Activated CD4-positive, alpha-beta T cell treated with anti-CD3 and anti-CD28 coated beads for 4 hours (primary cell): Measurements from ENCODE around the gene CCDC12.

Experiments used
- DNase-seq, 2 donors: peaks; one replicate each; pipeline ENCODE4 v3.0.0-alpha.2; 2020

CCDC12 gene

DNA sequence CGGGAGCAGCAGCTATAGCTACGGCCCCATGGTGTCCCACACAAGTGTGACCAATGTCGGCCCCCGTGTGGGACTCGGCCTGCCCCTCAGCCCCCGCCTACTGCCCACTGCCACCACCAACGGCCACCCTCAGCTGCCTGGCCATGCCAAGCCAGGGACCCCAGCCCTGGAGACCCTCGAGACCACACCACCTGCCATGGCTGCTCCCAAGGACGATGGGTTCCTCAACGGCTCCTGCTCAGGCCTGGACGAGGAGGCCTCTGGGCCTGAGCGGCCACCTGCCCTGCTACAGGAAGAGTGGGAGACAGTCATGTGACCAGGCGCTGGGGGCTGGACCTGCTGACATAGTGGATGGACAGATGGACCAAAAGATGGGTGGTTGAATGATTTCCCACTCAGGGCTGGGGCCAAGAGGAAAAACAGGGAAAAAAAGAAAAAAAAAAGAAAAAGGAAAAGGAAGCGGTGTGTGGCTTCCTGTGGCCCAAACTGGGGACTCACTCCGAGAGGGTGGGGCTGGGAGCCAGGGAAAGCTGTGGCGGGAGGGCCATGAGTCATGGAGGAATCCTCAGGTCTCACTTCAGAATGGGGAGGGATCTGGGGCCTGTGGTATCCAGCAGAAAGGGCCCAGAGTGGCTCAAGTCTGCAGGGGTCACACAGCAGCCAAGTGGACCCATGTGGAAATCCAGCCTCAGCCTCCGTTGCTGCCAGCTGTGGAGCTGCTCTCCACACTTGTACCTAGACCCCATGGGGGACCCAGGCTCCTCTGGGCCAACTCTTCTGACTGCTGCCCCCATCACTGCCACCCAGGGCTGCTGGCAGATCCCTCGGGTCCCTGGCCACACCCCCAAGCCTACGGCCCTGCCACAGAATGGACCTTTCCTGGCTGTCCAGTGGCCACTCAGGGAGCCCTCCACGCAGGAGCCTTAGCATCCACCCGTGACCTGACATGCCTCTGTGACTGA lies 72.9 kb downstream of the CCDC12 start:
- DNase-seq = no peak

DNA sequence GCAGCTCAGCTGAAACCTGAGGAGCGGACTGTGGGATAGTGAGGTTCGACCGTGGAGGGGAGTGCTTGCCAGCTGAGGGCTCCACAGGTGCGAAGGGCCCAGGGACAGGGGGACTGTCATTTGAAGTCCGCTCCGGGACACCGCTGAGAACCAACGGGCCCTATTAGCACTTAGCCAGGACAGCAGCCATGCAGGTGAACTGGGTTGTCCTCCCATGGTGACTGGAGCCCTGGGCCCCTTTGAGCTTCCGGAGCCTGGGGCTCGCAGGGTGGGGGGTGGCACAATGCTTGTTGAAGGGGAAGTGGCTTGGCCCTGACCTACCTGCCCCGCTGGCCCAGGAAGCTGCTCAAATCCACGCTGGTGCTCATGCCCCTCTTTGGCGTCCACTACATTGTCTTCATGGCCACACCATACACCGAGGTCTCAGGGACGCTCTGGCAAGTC lies 74.3 kb downstream of the CCDC12 start:
- DNase-seq = no peak

DNA sequence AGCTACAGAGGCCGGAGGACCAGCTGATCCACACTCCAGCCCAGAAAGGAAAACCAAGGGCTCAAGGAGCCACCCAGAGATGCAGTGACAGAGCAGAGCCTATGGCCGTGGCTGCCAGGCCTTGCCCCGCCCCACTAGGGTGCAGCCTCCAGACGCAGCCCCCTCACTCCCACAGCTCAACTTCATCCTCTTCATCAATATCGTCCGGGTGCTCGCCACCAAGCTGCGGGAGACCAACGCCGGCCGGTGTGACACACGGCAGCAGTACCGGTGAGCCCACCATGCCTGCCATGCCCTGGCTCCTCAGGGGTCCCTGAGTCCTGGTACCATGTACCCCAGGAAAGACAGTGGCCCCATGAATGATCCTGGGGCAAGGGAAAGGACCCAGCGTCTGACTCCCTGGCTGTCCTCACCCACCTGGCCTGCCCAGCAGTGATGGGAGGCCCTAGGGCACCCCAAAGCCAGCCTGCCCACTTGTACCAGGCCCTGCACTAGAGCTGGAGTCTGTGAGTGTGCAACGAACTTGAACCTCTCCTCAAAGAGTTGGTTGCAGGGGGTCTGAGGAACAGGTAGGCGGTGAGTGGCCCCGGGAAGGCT lies 74.9 kb downstream of the CCDC12 start:
- no peak for DNase-seq

DNA sequence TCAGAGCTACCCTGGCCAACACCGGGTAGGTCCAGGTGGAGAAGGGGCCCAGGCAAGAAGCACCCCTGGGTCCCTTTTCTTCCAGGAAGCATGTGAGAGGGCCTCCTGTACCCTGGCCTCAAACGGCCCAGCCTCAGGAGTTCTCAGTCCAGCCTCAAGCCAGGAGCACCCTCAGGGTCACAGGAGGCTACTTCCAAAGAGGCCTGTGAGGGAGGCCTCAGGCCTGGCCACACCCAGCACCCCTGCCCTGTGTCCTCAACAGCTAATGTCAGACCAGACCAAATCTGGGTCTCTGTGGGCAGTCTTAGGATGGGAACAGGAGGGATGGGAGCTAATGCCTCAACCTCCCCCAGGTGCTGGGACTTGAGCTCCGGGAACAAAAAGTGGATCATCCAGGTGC lies 75.5 kb downstream of the CCDC12 start:
- DNase-seq = no peak

DNA sequence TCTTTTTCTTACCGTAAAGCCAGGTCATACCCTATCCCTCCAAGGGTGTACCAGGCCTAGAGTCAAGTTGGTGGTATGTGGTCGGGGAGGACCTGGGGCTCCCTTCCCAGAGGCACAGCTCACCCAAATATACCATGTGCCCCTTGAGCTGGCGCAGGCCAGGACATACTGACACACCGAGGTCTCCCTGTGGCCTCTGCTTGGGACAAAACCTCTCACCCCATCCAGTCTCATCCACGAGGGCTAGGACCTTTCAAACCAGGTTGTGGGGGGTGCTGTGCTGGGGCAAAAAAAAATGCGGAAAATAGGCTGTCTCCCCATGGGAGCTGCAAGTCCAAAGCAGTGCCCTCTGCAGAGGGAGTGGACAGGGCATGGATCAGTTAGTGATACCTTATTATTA lies 76.2 kb downstream of the CCDC12 start:
- DNase-seq = no peak

DNA sequence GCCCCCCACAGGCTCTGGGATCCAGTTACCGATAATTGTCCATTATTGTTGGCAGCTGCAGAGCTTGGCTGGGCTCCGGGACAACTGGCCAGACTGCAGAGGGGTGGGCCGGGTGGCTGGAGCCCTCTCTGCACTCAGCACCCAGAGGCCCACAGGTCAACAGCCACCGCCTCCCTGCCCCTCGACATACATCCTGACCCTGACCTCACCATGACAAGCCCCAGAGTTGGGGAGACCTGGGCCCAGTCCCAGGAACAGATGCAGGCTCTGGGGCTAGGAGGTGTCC lies 76.6 kb downstream of the CCDC12 start:
- DNase-seq = no peak

DNA sequence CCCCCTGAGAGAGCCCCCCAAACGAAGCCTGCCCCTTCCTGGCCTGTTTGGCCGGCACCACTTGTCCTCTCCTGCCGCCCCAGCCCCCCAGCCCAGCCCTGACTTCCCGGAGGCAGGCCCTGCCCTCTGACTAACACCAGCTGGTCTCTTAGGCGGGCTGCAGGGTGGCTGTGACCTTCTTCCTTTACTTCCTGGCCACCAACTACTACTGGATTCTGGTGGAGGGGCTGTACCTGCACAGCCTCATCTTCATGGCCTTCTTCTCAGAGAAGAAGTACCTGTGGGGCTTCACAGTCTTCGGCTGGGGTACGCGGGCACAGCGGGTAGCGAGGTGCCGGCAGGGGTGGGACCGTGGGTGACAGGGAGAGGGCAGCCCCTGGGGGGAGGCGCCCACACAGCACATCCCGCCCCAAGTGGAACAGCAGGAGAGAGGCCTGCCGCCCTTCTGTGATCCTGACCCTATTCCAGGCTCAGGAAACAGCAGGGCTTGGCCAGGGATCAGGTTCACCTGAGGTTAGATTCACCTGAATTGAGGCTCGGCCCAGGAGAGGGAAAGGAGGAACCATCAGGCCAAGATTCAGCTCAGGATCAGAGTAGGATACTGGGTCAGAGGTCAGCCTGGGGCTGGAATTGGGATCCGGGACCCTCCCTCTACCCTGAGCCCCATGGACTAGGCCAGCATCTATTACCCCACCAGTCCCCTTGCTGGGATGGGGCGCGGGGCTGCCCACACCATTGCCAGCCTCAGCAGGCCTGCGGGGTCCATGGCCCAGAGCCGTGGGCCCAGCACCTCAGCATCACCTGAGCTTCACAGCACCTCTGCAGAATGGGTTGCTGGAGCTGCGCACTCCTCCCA lies 77.2 kb downstream of the CCDC12 start:
- DNase-seq = no peak

DNA sequence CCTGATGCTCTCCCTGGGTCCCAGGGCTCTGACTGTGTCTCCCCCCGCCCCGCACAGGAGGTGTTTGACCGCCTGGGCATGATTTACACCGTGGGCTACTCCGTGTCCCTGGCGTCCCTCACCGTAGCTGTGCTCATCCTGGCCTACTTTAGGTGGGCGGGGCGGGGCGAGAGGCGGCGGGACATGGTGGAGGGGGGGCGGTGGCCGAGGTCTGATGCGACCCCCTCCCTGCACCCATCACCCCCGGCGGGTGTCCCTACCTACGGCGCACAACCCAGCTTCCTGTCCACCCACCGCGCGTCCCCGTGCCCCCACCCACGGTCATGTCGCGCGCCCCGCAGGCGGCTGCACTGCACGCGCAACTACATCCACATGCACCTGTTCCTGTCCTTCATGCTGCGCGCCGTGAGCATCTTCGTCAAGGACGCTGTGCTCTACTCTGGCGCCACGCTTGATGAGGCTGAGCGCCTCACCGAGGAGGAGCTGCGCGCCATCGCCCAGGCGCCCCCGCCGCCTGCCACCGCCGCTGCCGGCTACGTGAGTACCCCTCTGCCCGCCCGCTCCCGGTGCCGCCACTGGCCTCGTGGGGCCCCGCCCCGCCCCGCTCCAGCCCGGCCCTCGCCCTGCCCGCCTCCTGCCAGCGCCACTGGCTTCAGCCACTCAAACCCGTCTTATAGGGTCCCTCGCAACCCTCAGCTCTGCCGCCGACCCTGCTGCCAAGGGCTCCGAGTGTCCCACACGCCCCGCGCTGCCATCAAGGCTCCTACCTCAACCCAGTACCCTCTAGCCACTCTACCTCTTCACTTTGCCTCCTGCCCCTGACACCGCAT lies 78.0 kb downstream of the CCDC12 start:
- no peak for DNase-seq

DNA sequence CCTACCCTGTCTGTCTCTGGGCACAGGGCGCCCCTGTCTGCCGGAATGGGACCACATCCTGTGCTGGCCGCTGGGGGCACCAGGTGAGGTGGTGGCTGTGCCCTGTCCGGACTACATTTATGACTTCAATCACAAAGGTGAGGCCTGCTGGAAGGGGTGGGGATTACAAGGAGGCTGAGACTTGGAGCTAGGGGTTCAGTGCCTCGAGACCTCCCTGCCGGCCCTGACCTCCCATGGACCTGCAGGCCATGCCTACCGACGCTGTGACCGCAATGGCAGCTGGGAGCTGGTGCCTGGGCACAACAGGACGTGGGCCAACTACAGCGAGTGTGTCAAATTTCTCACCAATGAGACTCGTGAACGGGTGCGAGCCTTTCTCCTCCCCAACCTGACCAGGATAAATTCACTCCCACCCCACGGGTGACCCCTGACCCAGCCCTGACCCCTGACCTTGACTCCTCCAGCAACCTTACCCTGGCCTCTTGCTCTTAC lies 78.7 kb downstream of the CCDC12 start:
- DNase-seq = no peak

DNA sequence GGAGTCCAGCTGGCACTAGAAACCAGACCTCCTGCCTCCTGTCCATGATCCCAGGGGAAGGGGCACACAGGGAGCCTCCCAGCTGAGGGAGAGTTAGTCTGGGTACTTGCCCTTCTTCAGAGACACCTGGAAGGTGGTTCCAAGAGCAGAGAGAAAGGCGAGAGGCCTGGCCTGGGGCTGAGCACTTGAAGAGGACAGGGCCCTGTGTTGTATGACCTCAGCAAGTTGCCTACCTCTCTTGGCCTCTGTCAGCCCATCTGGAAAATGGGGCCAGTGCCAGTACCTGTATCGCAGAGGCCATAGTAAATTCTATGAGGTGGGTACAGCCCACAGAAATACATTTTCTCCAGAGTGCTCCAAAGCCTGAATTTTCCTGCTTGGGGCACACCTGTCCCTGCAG lies 79.5 kb downstream of the CCDC12 start:
- DNase-seq = no peak

DNA sequence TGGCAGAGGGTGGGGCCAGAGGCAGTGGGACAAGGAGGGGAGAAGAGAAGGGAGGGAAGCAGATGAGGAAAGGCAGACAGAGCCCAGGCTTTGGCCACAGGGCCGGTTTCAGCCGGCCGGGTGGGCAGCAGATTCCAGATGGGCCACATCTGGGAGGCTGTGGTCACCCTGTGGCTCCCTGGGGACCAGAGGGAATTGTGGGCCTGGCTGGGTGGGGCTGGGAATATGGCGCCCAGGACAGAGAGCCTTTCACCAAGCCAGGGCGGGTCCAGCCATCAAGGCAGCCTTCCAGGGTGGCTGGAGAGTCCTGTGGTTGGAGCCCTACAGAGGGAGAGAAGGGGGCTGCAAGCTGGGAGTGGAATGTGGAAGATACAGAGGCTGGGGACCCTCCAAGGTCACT lies 80.2 kb downstream of the CCDC12 start:
- DNase-seq = no peak

DNA sequence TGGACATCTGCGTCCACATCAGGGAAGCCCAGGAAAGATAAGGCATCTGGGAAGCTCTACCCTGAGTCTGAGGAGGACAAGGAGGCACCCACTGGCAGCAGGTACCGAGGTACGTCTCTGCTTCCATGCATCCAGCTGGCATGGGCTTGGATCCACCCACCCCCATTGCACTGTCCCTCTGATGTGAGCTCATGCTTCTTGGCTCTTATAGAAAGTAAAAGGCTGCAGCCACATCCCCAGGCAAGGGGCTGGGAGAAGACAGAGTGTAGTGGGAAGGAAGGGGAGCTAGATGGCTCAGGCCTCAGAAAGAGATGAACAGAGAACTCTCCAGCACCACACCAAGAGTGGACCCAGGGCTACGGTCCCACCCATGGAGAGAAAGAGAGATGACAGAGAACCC lies 80.8 kb downstream of the CCDC12 start:
- no peak for DNase-seq

DNA sequence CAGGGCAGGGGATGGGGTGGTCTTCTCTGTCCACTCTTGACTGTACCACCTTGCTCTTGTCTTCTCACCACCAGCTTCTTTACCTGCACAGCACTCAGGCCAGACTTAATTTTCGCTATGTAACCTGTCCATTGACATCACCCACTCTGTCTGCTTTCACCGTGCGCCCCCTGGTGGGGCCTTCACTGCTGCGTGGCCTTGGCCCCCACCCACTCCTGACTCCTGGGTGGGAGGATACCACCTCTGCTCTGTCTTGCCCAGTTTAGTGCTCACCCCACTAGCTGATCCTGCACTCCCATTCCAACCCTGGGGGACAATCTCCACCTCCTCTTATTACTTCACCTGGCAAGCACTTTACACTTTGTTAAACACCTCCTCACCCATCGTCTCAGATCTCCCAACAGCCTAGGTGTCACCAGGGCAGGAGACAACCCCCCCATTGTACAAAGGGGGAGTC lies 81.3 kb downstream of the CCDC12 start:
- DNase-seq = peak; percentile 76 to 83

DNA sequence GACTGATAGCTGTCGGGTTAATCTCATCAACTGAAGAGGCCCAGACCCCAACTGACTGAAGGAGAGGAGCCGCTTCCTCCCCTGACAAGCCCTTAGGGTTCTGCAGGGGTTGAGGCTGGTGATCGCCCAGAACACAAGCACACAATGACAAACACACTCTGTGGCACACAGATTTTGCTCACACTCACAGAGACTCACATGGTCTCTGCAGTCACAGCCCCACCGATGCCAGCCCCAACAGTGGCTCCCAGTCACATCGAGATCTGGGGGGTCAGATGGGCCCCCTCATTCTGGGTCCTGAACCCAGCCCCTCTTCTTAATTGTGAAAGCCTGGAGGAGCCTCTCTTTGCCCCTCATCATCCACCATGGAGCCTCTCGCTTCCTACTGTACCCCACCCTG lies 82.3 kb downstream of the CCDC12 start:
- no peak for DNase-seq

DNA sequence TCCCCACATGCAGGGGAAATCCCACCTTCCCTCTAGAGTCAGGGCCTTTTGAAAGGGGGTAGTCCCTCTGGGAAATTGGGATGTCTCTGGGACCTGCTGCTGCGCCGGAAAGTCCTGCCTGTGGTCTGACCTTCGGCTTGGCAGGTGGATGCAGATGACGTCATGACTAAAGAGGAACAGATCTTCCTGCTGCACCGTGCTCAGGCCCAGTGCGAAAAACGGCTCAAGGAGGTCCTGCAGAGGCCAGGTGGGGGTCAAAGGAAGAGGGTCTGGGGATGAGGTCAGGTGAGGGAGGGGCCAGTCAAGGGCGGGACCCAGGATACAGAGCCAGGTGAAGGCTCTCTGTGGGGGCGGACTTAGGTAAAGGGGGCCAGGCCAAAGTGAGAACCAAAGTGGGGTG lies 82.8 kb downstream of the CCDC12 start:
- DNase-seq = no peak

DNA sequence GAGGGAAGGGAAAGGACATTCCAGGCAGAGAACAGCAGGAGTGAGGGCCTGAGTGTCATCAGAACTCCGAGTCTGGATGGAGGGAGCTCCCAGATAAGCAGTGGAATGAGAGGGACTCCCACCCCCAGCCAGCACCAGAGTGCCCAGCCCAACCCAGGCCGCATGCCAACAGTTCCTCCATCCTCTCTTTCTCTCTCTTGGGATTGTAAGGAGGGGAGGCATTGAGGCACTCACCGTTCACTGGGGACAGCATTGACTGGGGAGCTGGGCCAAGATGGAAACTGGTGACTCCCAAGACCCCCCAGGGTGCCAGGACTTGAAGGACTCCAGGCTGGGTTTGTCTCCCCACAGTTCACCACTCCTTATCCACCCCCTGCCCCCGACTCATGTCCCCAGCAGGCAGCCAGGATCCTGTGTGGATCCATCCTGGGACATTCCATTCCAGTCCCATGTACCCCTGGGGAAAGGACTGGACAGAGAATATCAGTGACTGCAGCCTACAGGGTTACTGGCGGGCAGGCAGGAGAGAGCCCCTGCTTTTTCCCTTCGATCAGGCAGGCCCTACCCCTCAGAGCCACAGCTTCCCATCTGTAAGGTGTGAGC lies 83.3 kb downstream of the CCDC12 start:
- DNase-seq = no peak

DNA sequence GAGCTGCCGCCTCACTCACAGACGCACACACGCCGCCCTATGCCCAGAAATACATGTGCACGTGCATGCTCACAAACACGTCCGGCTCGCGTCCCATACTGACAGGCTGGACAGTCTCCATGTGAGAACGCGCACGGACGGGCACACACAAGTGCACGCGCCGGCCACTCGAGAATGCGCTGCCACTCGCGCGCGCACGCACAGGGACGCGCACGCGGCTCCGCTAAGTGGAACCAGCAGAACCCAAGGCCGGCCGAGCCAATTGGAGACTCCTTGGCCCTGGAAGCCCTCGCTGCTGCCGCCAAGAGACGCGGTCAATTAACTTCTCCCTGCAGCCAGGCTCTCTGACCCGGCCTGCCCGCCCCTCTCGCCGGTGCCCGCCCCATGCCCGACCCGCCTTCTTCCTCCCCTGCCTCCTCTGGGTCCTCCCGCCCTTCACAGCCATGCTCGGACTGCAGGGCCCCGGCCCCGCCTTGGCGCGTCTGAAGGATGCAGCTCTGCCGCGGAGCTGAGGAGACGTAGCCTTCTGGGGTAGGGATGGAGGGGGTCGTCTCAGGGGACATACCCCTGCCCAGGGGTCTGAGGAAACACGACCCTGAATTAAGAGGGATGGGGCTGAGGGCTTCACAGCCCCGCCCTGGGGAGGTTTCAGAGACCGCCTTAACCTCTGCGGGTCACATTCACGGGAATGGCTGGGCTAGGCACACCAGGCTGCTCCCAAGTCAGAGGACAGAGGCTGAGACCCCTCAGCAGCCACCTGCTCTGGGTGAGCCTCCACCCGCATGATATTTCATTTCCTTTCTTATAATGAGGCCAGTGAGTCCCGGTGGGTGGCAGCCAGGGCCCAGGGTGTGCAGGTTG lies 84.0 kb downstream of the CCDC12 start:
- no peak for DNase-seq

DNA sequence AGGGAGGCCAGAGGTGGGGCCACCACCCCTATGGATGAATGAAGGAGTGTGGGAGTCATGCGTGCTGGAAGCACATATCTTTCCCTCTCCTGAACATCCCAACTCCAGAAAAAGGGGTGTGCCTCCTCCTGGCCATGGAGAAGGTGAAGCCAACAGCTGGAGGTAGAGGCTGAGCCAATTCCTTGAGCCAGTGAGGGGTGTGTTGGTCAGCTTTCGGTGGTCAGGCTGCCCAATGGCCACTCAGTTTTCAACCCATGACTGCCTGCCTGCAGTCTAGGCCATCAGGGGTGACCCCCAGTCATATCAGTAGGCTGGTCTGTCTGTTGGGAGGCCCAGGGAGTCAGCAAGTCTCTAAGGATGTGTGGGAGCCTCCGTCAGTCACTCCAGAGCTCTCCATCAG lies 85.4 kb downstream of the CCDC12 start:
- DNase-seq = no peak

DNA sequence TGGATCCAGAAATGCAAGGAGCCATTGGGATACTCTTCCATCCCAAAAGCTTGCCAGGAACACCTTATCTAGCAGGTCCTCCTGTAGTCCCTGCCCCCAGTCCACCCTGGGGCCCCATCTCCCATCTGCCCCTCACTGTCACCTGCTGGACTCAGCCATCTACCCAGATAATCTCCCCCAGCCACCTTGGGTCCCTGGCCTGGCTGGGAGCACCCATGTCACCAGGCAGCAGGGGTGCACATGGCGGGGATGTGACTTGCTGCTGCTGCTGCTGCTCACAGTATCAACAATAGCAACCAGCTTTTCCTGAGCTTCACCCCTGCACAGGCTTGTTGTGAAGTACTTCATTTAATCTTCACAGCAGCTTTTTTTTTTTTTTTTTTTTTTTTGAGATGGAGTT lies 86.4 kb downstream of the CCDC12 start:
- DNase-seq = no peak

DNA sequence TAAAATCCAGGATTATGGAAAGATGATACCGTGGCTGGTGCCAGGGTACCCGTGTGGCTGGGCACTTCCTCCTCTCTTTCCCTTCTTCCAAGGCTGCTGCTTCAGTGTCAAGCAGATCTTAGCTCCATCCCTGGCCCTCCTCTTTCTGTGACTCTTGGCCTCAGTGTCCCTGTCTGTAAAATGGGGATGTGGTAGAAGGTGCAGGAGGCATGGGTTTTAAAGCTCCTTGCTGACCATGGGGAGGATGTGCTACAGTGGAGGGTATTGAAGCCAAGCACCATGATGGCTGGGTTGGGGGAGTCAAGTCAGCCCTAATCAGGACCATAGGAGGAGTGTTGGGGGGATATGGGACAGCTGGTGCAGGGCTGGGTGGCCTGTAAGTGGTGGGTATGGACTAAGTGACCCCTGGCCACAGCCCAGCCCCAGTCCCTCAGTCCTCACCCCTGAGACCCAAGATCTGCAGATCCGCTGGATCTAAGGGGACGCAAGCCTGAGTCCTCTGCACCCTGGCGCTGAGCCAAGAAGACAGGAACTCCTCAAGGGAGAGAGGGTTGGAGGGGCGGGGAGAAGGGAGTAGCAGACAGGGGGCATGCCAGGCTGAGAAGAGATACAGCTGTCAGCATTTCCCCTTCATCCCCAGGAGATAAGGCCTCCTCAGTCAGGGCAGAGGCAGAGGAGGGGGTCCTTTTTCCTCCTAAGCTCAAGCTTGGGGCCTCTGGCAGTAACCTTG lies 87.0 kb downstream of the CCDC12 start:
- no peak for DNase-seq
